Stimulated activated memory B cell treated with anti-CD40 and anti-IgM and Interleukin-4, amounts not matched to agents 10 μg/mL and 1 μg/mL and 100 μg/mL, for 72 hours (primary cell): Measurements from ENCODE around the gene STX18.

Source experiments
- ATAC-seq: fragments of 150-1000 bp; cut with Tn5 transposase; 2 replicates; pipeline ENCODE4 v1.10.0; 2021
- H3K27ac Mint-ChIP-seq: one replicate; pipeline ENCODE4 v1.8.0; 2022; ENCODE audit warnings: mild to moderate bottlenecking, mixed read lengths
- H3K27me3 Mint-ChIP-seq: one replicate; pipeline ENCODE4 v1.8.0; 2022; ENCODE audit warnings: mixed read lengths
- H3K36me3 Mint-ChIP-seq: one replicate; pipeline ENCODE4 v1.8.0; 2022; ENCODE audit warnings: mixed read lengths
- H3K4me1 Mint-ChIP-seq: one replicate; pipeline ENCODE4 v1.8.0; 2022; ENCODE audit warnings: mixed read lengths
- H3K4me3 Mint-ChIP-seq: one replicate; pipeline ENCODE4 v1.8.0; 2022; ENCODE audit warnings: mild to moderate bottlenecking, moderate library complexity, mixed read lengths
- H3K9me3 Mint-ChIP-seq: one replicate; pipeline ENCODE4 v1.8.0; 2022; ENCODE audit warnings: mixed read lengths

STX18 gene

GRCh38 chr4:4390515-4391240, 151.2 kb downstream of the STX18 start:
- Mint-ChIP-seq H3K9me3 (no peaks in the 10 kb centered on the region), H3K36me3 (no peaks in the 10 kb centered on the region), H3K4me1 (peaks cover 19% of the 10 kb centered on the region), H3K27me3 (peaks cover 83% of the 10 kb centered on the region), H3K4me3 (no peak overlapping the region), H3K27ac (no peak overlapping the region)
- ATAC-seq: no peak

- Mint-ChIP-seq H3K4me3 (no peak overlapping the region), H3K36me3 (no peaks in the 10 kb centered on the region), H3K9me3 (no peaks in the 10 kb centered on the region), H3K27ac (no peak overlapping the region), H3K27me3 (peaks cover 82% of the 10 kb centered on the region), H3K4me1 (peaks cover 17% of the 10 kb centered on the region)
- ATAC-seq: no peak
Measured at GRCh38 chr4:4390046-4390445, 151.8 kb downstream of the STX18 start.

DNA sequence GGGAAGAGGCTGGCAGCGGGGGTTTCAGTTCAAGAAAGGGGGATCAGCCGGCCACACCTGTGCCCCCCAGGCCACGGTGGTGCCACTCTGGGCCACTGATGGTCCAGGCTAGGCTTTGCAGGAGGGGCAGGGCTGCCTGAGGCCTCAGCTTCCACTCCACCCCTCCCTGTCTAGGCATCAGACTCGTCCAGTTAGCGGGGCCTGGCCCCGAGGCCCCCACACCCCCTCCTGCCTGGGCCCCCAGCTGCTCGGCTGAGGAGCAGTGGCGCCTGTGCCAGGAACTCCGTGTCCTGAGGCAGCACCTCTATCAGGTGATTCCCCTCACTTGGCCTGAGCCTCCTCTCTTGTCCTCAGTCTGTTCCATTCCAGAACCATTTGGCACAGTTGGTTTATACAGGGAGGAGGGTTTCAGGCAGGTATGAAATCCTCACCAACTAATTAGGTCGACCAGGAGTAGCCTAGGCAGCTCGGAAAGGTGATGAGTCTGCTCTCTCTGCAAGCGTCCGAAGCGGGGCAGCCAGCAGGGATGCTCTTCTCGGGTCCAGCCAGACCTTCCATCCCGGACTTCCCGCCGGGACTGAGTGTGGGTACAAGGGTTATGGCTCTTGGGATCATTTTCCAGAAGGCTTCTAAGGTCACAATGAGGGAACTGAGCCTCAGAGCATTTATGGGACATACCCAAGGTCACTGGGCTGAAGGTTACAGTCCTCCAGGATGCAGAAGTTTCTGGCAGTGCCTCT, 152.8 kb downstream of the STX18 start:
- Mint-ChIP-seq H3K36me3 (no peaks in the 10 kb centered on the region), H3K9me3 (no peaks in the 10 kb centered on the region), H3K27ac (no peak overlapping the region), H3K4me3 (no peak overlapping the region), H3K4me1 (peaks cover 17% of the 10 kb centered on the region), H3K27me3 (peaks cover 83% of the 10 kb centered on the region)
- no peak for ATAC-seq

DNA sequence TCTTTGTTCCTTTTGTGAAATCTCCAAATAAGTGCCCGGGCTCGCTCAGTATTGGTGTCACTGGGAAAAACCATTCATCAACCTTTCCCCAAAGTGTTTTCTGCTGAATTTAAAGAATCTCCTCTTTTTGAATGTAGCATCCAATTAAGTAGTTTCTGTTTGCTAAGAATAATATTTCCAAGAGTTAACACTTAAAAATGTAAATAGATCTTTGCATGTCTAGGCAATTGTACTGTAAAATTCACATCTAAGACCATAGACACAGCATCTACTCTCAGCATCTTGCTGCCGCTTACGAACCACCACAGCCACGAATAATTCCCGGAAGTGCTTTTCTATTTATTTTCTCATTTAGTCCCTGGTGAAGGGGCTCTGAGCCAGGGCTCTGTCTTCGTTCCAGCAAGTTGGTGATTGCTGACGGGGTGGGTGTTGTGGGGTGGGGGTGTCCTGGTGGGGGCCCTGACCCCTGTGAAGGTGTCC, 153.5 kb downstream of the STX18 start:
- H3K36me3 Mint-ChIP-seq: no peaks in the 10 kb centered on the region
- ATAC-seq: no peak
- peak overlapping the region; percentile 21 for H3K4me3 Mint-ChIP-seq
- H3K9me3 Mint-ChIP-seq: no peaks in the 10 kb centered on the region
- peaks cover 83% of the 10 kb centered on the region for H3K27me3 Mint-ChIP-seq
- H3K27ac Mint-ChIP-seq: no peak overlapping the region
- H3K4me1 Mint-ChIP-seq: peaks cover 17% of the 10 kb centered on the region

DNA sequence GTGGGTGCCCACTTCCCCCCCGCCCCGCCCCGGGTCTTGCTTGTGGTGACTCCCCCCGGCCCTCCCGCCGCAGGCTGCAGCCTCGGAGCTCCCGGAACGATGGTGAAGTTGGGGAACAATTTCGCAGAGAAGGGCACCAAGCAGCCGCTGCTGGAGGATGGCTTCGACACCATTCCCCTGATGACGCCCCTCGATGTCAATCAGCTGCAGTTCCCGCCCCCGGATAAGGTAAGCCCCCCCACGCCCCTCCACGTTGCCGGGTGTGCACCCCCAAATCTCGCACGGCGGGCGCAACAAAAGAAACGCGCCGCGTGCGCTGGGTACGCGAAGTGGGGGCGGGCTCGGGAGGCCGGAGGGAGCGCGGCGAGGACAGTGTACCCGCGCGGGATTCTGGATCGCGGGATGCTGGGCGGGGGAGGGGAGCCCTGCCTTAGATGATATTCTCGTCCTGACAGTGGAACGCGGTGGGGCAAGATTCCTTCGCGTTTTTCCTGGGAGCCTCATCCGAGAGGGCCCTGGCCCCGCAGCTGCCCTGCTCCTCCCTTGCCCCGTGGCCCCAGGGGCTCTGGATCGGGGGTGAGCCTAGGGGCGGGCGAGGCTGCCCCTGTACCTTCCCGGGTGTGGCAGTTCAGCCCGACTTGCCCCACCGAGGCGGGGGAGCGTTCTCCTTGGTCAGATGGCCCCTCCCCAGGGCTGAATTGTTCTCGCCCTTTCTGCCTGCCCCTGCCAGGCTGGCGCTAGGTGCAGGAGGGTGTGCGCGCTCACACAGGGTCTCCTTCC, 154.1 kb downstream of the STX18 start:
- Mint-ChIP-seq H3K4me3 (peak overlapping the region; percentile 21), H3K36me3 (no peaks in the 10 kb centered on the region), H3K4me1 (peaks cover 17% of the 10 kb centered on the region), H3K27ac (no peak overlapping the region), H3K27me3 (peaks cover 83% of the 10 kb centered on the region), H3K9me3 (no peaks in the 10 kb centered on the region)
- ATAC-seq: no peak

DNA sequence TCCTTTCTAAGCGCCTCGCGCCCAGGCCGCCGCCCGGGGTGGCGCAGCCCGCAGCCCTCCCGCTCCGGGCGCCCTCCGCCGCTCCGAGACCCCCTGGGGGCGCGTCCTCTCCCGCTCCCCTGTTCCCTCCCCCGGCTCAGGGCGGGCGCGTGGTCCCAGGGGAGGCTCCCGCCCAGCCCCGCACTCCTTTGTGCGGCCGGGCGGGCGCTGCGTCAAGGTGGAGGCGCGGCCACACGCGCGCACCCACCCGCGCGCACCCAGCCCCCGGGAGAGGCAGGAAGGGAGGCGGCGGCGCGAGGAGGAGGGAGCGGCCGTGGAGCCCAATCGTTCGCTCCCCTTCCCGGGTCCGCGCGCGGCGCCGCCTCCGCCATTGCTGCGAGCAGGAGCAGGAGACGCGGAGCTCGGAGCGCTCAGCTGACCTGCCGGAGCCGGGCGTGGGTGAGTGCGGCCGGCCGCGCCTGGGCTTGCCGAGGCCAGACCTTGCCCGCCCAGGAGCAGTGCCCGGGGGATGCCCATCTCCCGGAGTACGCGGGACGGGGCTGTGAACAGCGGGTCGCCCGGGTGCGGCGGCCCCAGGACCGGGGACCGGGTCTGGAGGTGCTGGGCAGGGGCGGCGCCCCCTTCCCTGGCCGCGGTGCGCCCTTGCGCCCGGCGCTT, 155.0 kb downstream of the STX18 start, which contains the start of gene NSG1:
NSG1 (plus strand) TSS at position 367 of the 657 bp plus-strand sequence. CDS start 528 bp downstream, outside the sequence.
- ATAC-seq: peak; percentile 25
- Mint-ChIP-seq H3K27me3 (peaks cover 83% of the 10 kb centered on the region), H3K9me3 (no peaks in the 10 kb centered on the region), H3K4me1 (peaks cover 17% of the 10 kb centered on the region), H3K4me3 (peak within 1 kb of the TSS; percentile 64), H3K36me3 (no peaks in the 10 kb centered on the region), H3K27ac (no peak within 1 kb of the TSS)

DNA sequence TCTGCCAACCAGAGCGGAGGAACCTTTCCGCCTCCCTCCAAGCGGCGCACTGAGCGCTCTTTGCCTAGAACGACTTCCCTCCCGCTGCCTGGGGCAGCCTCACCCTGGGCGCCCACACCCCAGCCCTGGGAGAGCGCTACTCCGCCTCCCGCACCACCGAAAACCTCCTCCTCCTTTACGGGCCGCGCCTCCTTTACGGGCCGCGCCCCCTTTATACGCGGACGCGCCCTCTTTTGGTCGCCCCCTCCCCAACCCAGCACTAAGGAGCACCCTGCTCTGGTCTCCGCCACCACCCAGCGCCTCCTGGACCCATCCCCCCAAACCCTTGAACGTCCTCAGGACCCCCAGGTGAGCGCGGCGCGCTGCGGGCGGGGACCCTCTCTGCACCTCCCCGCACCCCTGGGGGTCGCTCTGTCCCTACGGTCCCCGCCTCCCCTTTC, 155.5 kb downstream of the STX18 start:
- Mint-ChIP-seq H3K4me3 (peak overlapping the region; percentile 64), H3K36me3 (no peaks in the 10 kb centered on the region), H3K9me3 (no peaks in the 10 kb centered on the region), H3K4me1 (peaks cover 17% of the 10 kb centered on the region), H3K27ac (no peak overlapping the region), H3K27me3 (peaks cover 85% of the 10 kb centered on the region)
- no peak for ATAC-seq

DNA sequence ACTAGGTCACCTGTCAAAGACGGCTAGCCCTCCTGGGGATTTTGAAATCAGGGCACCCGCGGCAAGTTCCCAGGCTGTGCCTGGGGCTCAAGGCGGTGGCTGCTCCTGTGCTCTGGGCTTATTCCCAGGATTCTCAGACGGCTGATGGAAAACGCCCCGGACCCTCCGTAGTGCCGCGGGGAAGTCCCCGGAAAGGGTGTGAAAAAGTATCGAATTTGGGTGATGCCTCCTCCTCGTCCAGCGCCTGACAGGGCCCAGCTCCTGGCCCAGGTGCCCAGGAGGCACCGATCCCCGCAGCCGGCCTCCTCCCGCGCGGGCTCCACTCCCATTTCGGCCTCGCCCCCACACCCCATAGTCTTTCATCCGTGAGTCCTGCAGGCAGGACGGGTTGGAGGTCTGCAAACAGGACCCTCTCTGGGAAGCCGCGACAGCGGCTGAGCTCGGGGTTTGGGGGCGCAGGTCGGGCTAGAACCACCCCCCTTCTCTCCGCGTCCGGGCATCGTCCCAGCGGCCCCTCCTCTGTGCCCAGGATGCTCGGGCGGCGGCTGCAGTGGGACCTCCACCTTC, 156.0 kb downstream of the STX18 start:
- Mint-ChIP-seq H3K9me3 (no peaks in the 10 kb centered on the region), H3K36me3 (no peaks in the 10 kb centered on the region), H3K4me1 (peaks cover 17% of the 10 kb centered on the region), H3K27ac (no peak overlapping the region), H3K27me3 (peaks cover 85% of the 10 kb centered on the region), H3K4me3 (peak overlapping the region; percentile 64)
- ATAC-seq: no peak

GRCh38 chr4:4384837-4385236, 157.0 kb downstream of the STX18 start:
- Mint-ChIP-seq H3K27me3 (peaks cover 78% of the 10 kb centered on the region), H3K27ac (no peak overlapping the region), H3K36me3 (no peaks in the 10 kb centered on the region), H3K4me1 (peaks cover 17% of the 10 kb centered on the region), H3K4me3 (no peak overlapping the region), H3K9me3 (no peaks in the 10 kb centered on the region)
- no peak for ATAC-seq

- H3K9me3 Mint-ChIP-seq: no peaks in the 10 kb centered on the region
- ATAC-seq: no peak
Measured at GRCh38 chr4:4383085-4383484, 158.8 kb downstream of the STX18 start.

DNA sequence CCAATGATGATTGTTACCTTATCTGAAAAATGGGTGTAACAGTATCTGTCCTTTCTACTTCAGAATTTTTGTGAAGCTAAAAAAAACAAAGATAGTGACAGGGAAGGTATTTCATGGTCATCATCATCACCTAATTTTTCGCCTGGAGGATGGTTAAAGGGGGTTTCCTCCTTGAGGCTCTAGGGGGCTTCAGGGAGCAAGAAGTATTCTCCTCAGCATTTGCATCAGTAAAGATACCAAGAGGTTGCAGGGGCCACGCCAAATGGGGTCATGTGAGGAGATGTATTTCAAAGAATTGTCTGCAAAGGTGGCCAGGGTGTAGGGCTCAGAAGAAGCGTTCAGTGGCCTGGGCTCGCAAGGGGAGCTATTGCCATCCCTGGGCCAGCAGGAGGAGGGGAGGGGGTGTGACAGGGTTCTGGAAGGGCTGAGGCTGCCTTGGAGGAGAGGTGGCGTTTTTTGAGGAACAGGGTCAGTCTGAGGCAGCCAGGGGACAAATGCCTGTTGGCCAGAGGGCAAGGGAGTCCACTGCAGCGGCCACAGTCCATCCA, 162.2 kb downstream of the STX18 start:
- peaks cover 60% of the 10 kb centered on the region for H3K27me3 Mint-ChIP-seq
- peaks cover 3% of the 10 kb centered on the region for H3K9me3 Mint-ChIP-seq
- H3K36me3 Mint-ChIP-seq: no peaks in the 10 kb centered on the region
- H3K4me1 Mint-ChIP-seq: no peaks in the 10 kb centered on the region
- no peak overlapping the region for H3K27ac Mint-ChIP-seq
- H3K4me3 Mint-ChIP-seq: no peak overlapping the region
- no peak for ATAC-seq

More at GRCh38 chr4:4383085-4383484, 158.8 kb downstream of the STX18 start:
- H3K4me1 Mint-ChIP-seq: peaks cover 11% of the 10 kb centered on the region
- peaks cover 68% of the 10 kb centered on the region for H3K27me3 Mint-ChIP-seq
- no peak overlapping the region for H3K27ac Mint-ChIP-seq
- H3K4me3 Mint-ChIP-seq: no peak overlapping the region
- H3K36me3 Mint-ChIP-seq: no peaks in the 10 kb centered on the region

DNA sequence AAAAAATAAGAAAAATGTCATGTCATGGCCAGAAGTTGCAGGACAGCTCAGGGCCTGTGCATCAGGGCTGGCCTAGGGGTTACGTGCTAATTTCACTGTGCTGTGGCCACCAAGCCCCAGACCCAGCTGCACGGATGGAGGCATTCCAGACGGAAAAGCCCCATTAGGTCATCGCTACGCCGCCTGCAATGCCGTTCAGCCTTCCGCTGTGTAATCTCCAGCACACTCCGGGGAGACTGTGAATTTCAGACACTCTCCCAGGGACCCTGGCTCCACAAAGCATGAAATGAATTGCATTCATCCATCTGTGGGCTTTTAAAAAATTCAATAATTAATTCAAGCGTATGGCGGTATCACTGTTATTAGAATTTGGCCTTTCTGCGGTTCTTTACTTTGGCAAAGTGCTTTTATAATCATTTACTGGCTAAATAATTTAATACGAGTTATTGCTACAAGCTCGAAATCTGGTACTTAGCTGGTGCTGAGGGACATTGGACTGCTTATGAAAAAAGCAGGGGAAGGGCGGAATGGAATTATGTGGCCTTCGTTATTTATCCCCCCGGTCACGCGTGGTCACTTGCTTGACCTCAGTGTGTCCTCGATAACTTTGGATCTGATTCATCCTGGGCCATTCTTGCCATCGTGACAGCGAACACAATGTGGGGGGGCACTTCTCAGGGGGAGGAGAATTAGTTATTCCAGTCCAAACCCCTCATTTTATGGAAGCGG, 164.0 kb downstream of the STX18 start:
- ATAC-seq: no peak
- no peaks in the 10 kb centered on the region for H3K4me1 Mint-ChIP-seq
- peaks cover 7% of the 10 kb centered on the region for H3K9me3 Mint-ChIP-seq
- no peaks in the 10 kb centered on the region for H3K36me3 Mint-ChIP-seq
- no peak overlapping the region for H3K27ac Mint-ChIP-seq
- peaks cover 51% of the 10 kb centered on the region for H3K27me3 Mint-ChIP-seq
- no peak overlapping the region for H3K4me3 Mint-ChIP-seq

GRCh38 chr4:4377191-4377590, 164.7 kb downstream of the STX18 start:
- Mint-ChIP-seq H3K27ac (no peak overlapping the region), H3K27me3 (peaks cover 44% of the 10 kb centered on the region), H3K4me1 (no peaks in the 10 kb centered on the region), H3K4me3 (no peak overlapping the region), H3K36me3 (no peaks in the 10 kb centered on the region), H3K9me3 (peaks cover 7% of the 10 kb centered on the region)
- no peak for ATAC-seq

GRCh38 chr4:4376074-4376473, 165.8 kb downstream of the STX18 start:
- Mint-ChIP-seq H3K27me3 (peaks cover 33% of the 10 kb centered on the region), H3K4me1 (no peaks in the 10 kb centered on the region), H3K27ac (no peak overlapping the region), H3K9me3 (peaks cover 7% of the 10 kb centered on the region), H3K36me3 (no peaks in the 10 kb centered on the region), H3K4me3 (no peak overlapping the region)
- ATAC-seq: no peak
